GM19351 (cell line): Measurements from ENCODE around the gene OTOS.

Experiments used
- ATAC-seq: cut with Tn5 transposase; IDR thresholded peaks from one replicate; pipeline ENCODE4 v1.9.1; 2021; ENCODE audit warnings: mild to moderate bottlenecking, moderate library complexity; ENCODE audit not compliant: unreplicated experiment

The OTOS gene

DNA sequence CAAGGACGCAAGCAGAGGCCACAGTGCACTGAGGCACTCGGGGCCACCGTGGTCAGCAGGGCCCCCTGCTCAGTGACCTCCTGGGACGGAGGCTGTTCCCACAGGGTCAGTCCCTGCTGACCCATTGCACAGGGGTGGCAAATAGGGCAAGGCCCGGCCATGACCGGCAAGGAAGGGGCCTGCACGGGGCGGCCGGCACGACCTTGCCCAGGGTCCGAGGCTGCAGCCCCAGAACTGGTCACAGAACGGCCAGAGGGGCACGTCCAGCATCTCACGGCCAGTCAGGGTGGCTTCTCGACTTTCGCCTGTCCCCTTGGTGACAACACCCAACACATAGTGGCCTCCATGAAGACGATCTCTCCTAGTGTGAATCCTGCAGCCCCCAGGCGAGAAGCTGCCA is 27.6 kb upstream of the OTOS start:
- ATAC-seq: no peak

DNA sequence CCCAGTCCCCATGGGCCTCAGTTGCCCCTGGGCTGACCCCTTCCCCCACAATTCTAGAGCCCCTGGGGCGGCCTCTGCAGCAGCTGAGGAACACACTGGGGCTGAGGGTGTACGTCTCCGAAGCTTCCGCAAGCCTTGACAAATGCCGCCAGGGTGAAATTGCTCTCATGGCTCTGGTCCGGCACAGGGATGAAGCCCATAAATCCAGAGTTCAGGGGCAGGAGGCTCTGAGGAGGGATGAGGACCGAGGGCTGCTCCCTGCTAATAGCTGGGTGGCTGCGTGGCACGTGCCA is 27.1 kb upstream of the OTOS start:
- ATAC-seq: no peak

GRCh38 chr2:240166761-240167587 is 26.5 kb upstream of the OTOS start:
- no peak for ATAC-seq

GRCh38 chr2:240166191-240166590 is 25.7 kb upstream of the OTOS start:
- ATAC-seq: no peak

DNA sequence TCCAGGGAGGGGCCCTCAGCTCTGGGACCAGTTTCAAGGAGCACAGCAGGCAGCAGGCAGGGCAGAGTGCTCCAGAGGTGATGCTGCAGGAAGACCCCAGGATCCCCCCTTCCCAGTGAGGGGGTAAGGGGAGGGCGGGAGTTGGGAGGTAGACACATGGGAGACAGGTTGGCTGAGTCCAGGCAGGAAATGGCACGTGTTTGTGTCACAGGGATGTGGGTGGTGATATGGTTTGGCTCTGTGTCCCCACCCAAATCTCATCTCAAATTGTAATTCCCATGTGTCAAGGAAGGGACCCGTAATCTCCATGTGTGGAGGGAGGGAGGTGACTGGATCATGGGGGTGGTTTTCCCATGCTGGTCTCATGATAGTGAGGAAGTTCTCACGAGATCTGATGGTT is 25.2 kb upstream of the OTOS start:
- no peak for ATAC-seq

- no peak for ATAC-seq
These were observed 24.6 kb upstream of the OTOS start for GRCh38 chr2:240165034-240165433.

- ATAC-seq: no peak
These were observed 24.1 kb upstream of the OTOS start for GRCh38 chr2:240164586-240164985.

DNA sequence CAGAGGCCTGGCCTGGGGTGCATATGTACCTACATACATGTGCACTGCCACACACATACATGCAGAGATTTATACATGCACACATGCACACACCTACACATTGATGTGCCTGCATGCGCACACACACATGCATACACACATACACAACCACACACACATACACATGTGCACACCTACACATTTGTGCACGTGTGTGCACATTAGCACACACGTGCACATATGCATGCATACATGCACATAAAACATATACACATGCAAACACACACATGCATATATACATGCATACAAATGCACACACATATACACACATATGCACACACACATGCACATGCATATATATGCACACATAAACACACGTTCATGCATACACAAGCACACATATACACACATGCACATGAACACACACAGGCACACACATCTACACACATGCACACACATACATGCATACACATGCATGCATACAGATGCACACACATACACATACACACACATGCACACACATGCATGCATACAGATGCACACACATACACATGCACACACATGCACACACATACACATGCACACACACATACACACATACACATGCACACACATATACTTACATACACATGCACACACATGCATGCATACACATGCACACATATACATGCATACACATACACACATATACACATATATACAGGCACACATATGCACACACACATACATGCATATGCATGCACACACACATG is 23.6 kb upstream of the OTOS start:
- ATAC-seq: no peak

DNA sequence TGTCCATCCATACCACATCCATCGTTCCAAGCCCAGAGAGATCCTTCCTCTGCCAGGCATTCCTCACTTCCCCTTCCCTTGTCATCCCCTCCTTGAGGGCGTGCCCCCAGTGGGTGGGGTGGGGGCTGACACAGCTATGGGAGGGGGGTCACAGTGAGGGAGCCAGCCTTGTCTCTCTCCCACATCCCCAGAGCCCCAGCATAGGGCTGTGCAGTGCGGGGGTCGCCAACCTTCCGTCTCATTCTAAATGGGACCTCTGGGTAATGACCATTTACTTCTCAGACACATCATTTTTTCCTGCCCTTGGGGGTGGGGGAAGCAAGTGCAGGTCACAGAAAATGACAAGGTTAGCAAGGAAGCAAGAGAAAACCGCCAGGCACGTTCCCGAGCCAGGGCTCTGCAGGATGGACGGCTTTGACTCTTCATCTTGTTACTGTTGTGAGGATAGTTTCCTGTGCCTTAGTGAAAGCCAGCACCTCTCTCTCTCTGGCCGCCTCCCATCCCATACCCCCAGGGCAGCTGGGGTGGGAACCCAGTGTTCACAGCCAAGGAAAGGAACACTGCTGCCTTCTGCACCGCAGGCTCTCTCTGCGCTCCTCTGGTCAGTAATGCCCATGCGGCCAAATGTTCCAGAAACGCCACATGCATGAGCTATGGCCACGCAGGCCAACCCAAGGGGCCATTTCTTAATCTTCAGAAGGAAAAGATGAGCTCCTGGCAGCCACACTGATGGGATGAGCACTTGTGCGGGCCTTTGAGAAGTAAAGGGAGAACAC is 22.7 kb upstream of the OTOS start:
- ATAC-seq: no peak

GRCh38 chr2:240162531-240162930 is 22.1 kb upstream of the OTOS start:
- no peak for ATAC-seq

DNA sequence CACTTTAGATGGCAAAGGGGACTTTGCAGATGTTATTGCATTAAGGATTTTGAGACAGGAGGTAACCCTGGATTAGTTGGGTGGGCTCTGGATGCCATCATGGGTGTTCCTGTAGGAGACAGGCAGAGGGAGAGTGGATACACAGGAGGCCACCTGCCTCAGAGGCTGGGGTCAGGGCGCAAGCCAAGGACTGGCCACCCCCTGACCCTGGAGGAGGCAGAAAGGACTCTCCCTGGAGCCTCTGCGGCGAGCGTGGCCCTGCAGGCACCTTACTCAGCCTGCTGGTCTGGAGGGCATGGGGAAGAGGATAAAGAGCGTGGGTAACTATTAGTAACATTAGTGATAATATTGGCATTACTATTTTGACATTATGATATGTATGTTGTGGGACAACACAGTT is 21.6 kb upstream of the OTOS start:
- ATAC-seq: no peak

DNA sequence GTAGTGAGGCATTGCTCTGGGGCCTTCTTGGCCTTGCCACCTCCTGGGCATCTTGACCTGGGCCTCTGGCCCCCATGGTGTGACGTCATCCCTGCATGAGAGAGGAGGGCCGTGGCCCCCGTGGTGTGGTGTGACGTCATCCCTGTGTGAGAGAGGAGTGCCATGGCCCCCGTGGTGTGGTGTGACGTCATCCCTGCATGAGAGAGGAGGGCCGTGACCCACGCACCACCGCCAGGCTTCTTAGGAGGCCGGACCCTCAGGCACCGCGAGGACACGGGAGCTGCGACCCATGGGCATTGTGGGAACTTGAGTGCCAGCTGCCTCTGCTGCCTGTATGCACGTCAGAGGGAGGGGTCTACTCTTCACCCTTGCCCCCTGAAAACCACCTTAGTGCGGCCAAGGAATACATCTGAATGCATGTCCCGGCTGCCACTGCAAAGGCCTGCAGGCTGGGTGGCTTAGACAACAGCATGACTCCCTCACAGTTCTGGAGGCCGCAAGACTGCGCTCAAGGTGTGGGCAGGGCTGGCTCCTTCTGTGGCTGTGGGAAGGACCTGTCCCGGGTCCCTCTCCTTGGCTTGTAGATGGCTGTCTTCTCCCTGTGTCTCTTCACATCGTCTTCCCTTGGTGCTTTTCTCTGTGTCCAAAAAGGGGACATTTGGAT is 20.8 kb upstream of the OTOS start:
- no peak for ATAC-seq

GRCh38 chr2:240160291-240161086 is 20.0 kb upstream of the OTOS start:
- ATAC-seq: no peak

DNA sequence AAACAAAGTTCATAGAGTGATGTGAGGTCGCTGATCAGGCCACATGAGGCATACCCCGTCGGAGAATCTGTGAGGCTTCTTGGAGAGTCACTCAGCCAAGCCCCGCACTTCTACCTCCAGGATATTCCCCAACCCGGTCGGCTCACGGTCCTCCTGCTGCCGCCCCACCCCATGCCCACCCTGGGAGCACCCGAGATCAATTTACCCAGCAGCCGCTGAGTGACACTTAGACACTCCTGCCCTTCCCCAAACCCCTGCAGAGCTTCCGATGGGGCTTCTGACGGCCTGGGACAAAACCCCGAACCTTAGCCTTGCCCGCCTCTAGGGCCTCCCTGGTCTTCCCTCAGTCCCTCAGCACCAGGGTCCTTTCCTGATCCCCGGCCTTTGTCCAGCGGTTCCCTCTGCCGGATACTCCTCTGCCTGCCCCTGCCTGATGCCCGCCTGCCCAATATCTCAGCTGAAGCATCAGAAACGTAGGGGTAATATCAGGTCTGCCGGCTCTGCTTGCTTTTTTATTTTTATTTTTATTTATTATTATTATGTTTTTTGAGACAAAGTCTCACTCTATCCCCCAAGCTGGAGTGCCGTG is 18.9 kb upstream of the OTOS start:
- ATAC-seq: no peak

- no peak for ATAC-seq
These were observed 16.7 kb upstream of the OTOS start for GRCh38 chr2:240157147-240157470.

DNA sequence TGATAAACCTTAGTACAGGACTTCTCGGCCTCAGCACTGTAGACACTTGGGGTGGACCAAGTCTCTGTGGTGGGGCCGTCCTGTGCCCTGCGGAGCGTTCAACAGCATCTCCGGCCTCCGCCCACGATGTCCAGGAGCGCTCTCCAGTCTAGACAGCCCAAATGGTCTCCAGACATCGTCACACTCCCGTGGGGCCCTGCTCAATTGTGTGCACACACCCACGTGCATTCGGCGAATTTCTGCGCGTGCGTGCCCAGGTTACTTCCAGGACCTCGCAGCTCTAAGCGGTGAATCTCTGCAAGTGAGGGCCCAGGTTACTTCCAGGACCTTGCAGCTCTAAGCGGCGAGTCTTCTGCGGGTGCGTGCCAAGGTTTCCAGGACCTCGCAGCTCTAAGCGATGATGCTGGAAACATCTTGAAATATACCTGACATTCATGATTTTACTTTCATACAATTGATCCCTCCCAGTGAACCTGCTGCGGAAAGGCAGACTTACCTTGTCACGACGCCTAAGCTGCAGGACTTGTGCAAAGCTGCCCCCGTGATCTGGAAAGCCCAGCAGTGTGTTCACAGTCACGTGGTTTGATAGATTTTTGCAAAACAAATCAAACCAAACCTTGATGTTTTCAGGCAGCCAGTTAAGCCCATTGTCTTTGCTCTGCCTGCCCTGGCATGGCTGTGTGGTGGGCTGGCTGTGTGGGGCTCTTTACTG is 16.1 kb upstream of the OTOS start:
- ATAC-seq: no peak

DNA sequence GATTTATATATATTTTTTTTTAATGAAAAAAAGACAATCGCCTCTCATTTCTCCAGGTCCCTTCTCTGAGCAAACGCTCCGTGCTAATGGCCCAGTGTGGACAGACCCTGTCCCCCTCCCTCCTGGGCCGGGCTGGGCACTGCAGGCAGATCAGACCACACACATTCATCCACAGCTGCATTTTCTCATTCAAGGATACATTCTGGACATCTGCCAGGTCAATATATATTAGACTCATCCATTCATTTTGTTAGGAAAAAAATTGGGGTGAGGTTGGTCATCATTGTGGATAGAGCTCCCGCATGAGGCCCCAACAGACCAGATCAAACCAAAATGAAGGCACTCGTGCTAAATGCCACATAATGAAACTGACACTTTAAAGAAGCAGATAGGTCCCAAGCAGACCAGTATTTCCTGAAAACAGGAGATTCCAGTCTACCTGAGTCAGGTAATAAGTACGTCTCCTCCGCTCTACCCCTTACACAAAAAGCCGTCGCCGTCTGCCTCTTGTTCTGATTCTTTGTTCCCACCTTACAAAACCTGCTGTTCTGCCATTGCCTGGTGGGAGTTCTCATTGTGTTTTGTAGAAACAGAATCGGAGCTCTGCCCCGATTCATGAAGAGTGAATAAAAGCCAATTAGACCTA is 15.4 kb upstream of the OTOS start:
- ATAC-seq: no peak

GRCh38 chr2:240155048-240155744 is 14.7 kb upstream of the OTOS start:
- no peak for ATAC-seq

GRCh38 chr2:240154606-240155005 is 14.1 kb upstream of the OTOS start:
- ATAC-seq: no peak
